ACHN (cell line): ENCODE data around the gene AIP.
"Not testable (repeated sequence)": the region's sequence is repeated elsewhere in the genome, so short reads cannot be mapped to it uniquely, and the experiment has no call there.

Experiments
- DNase-seq: peaks from one replicate; pipeline ENCODE4 v3.0.0-alpha.2; 2015
- in situ Hi-C: cut with HindIII; loops from 2 replicates; pipeline ENCODE4 v1.10.0; 2017; ENCODE audit warnings: low sequenced_read_pairs, low pct_ligation_motif_present, low pct_unique_long_range_greater_than_20kb

Gene AIP

GRCh38 chr11:67502328-67502979, 19.6 kb downstream of the AIP start:
- no peak for DNase-seq
- in situ Hi-C loops: no loop called here

- in situ Hi-C loops: no loop called here
Measured at GRCh38 chr11:67503119-67504004, 20.5 kb downstream of the AIP start.

GRCh38 chr11:67504005-67504949, 21.5 kb downstream of the AIP start:
- in situ Hi-C loops: no loop called here

More at GRCh38 chr11:67503119-67504004, 20.5 kb downstream of the AIP start:
- DNase-seq: no peak

GRCh38 chr11:67504950-67505581, 22.2 kb downstream of the AIP start, which contains the start of gene PITPNM1:
Gene PITPNM1, minus strand, starts transcription at chr11:67505363. Its CDS starts 1,183 bp downstream, at chr11:67504180.
- in situ Hi-C loops: no loop called here
- DNase-seq: peak; percentile 74

More at GRCh38 chr11:67504005-67504949, 21.5 kb downstream of the AIP start:
- peak; percentile 56 for DNase-seq

GRCh38 chr11:67505605-67506396, 23.0 kb downstream of the AIP start:
- in situ Hi-C loops: no loop called here
- peak; percentile 97 for DNase-seq

- in situ Hi-C loops: no loop called here
- DNase-seq: no peak
Measured at GRCh38 chr11:67506426-67507051, 23.7 kb downstream of the AIP start.

GRCh38 chr11:67507242-67507863, 24.5 kb downstream of the AIP start:
- DNase-seq: no peak
- in situ Hi-C loops: no loop called here

- in situ Hi-C loops: no loop called here
- DNase-seq: peak; percentile 99
Measured at GRCh38 chr11:67507864-67508485, 25.1 kb downstream of the AIP start, which contains the start of gene CDK2AP2. Gene CDK2AP2, minus strand, starts transcription at chr11:67508162. Its CDS starts 80 bp downstream, at chr11:67508082.

- peak; percentile 93 for DNase-seq
- in situ Hi-C loops: no loop called here
Measured at GRCh38 chr11:67508486-67509121, 25.8 kb downstream of the AIP start.

GRCh38 chr11:67510023-67510345, 27.2 kb downstream of the AIP start:
- in situ Hi-C loops: no loop called here
- no peak for DNase-seq

GRCh38 chr11:67511558-67511957, 28.7 kb downstream of the AIP start:
- DNase-seq, in situ Hi-C loops: not testable (repeated sequence)

- no peak for DNase-seq
- in situ Hi-C loops: no loop called here
Measured at GRCh38 chr11:67514116-67514515, 31.3 kb downstream of the AIP start.

GRCh38 chr11:67516806-67517205, 34.0 kb downstream of the AIP start:
- DNase-seq: no peak
- in situ Hi-C loops: no loop called here

GRCh38 chr11:67517784-67518552, 35.1 kb downstream of the AIP start:
- in situ Hi-C loops: no loop called here
- DNase-seq: no peak

- DNase-seq: no peak
- in situ Hi-C loops: no loop called here
Measured at GRCh38 chr11:67519726-67520125, 36.9 kb downstream of the AIP start.
